HepG2 (cell line): ENCODE results near the gene GNPDA2. TPM values are rescaled to one million over a fixed set of nuclear protein-coding genes. Genes with fewer than 3 reads are reported as not detected.

Source experiments
- ATF7 ChIP-seq, 2 experiments: fragments of 450-650 bp in 1 of 2; sonication (generic) in 1 of 2; formaldehyde crosslinking in 1 of 2; IDR thresholded peaks; 2 replicates each; pipeline versions ENCODE4 v1.4.0 to v1.6.1; 2016 to 2020; ENCODE audit warnings: antibody characterized with exemption in 1 of 2, mild to moderate bottlenecking in 1 of 2, missing genetic modification reagents in 1 of 2
- GATAD2A ChIP-seq: IDR thresholded peaks from 2 replicates; pipeline ENCODE4 v1.6.1; 2016
- HOXA3 ChIP-seq: sonication (generic); formaldehyde crosslinking; IDR thresholded peaks from 2 replicates; pipeline ENCODE4 v1.5.0; 2020; ENCODE audit warnings: missing genetic modification reagents
- KMT2A ChIP-seq: sonication (generic); formaldehyde crosslinking; IDR thresholded peaks from 2 replicates; pipeline ENCODE4 v1.4.0; 2020; ENCODE audit warnings: missing genetic modification reagents
- MEIS2 ChIP-seq: sonication (generic); formaldehyde crosslinking; IDR thresholded peaks from 2 replicates; pipeline ENCODE4 v1.9.0; 2021; ENCODE audit warnings: mild to moderate bottlenecking, missing genetic modification reagents
- MIXL1 ChIP-seq: IDR thresholded peaks from 2 replicates; pipeline ENCODE4 v1.6.1; 2016
- MYC ChIP-seq: sonication (generic); formaldehyde crosslinking; IDR thresholded peaks from 2 replicates; pipeline ENCODE4 v1.9.0; 2021; ENCODE audit warnings: missing genetic modification reagents, borderline replicate concordance
- NFE2L2 ChIP-seq: fragments of 150-350 bp; IDR thresholded peaks from 2 replicates; pipeline ENCODE4 v1.6.1; 2014; ENCODE audit warnings: low read length
- RBFOX2 ChIP-seq: fragments of 200-400 bp; formaldehyde crosslinking; IDR thresholded peaks from 2 replicates; pipeline ENCODE4 v1.6.1; 2017; ENCODE audit warnings: low read depth, mild to moderate bottlenecking, low read length
- ZBTB40 ChIP-seq, 2 experiments: fragments of 450-650 bp in 1 of 2; sonication (generic) in 1 of 2; formaldehyde crosslinking in 1 of 2; IDR thresholded peaks; 2 replicates each; pipeline versions ENCODE4 v1.6.1 to v1.8.0; 2016 to 2022; ENCODE audit warnings: antibody characterized with exemption in 1 of 2, mild to moderate bottlenecking in 1 of 2, missing genetic modification reagents in 1 of 2
- ZBTB43 ChIP-seq: sonication (generic); formaldehyde crosslinking; conservative IDR thresholded peaks from 2 replicates; pipeline ENCODE4 v1.4.0; 2020; ENCODE audit warnings: missing genetic modification reagents
- ZMYM3 ChIP-seq: sonication (generic); formaldehyde crosslinking; IDR thresholded peaks from 2 replicates; pipeline ENCODE4 v1.5.1; 2020; ENCODE audit warnings: mild to moderate bottlenecking, missing genetic modification reagents
- ZNF205 ChIP-seq: IDR thresholded peaks from 2 replicates; pipeline ENCODE4 v1.6.1; 2018; ENCODE audit warnings: missing biosample characterization, missing genetic modification reagents
- ZNF263 ChIP-seq: sonication (generic); formaldehyde crosslinking; IDR thresholded peaks from 2 replicates; pipeline ENCODE4 v1.4.0; 2020; ENCODE audit warnings: missing genetic modification reagents
- ZNF468 ChIP-seq: sonication (generic); formaldehyde crosslinking; IDR thresholded peaks from 2 replicates; pipeline ENCODE4 v1.8.0; 2022; ENCODE audit warnings: mild to moderate bottlenecking, moderate library complexity, missing genetic modification reagents
- ZNF629 ChIP-seq: sonication (generic); formaldehyde crosslinking; conservative IDR thresholded peaks from 2 replicates; pipeline ENCODE4 v1.5.0; 2020; ENCODE audit warnings: missing genetic modification reagents
- ZNF639 ChIP-seq: conservative IDR thresholded peaks from 2 replicates; pipeline ENCODE4 v1.6.1; 2018; ENCODE audit warnings: missing genetic modification reagents
- ZNF747 ChIP-seq: sonication (generic); formaldehyde crosslinking; IDR thresholded peaks from 2 replicates; pipeline ENCODE4 v1.8.1; 2023; ENCODE audit warnings: missing genetic modification reagents, mild to moderate bottlenecking, borderline replicate concordance
- polyA plus RNA-seq, 8 experiments: library from polyadenylated mRNA; depleted of rRNA in 3 of 8; stranded (reverse) in 7 of 8; unstranded in 1 of 8; fragments of >200 nt; fragmentation: Illumina TruSeq in 4 of 8; extraction: Trizol in 4 of 8; gene quantifications; 2 replicates each; pipeline versions ENCODE4 v1.2.1 to v1.2.3, GENCODE V29; 2011 to 2016; ENCODE audit warnings: low read depth in 4 of 8, missing spikeins in 1 of 8, mixed read lengths in 1 of 8; ENCODE audit not compliant: insufficient read depth in 1 of 8
- total RNA-seq, 5 experiments: library from RNA; depleted of rRNA; stranded (reverse); fragments of >200 nt; fragmentation: Illumina TruSeq; extraction: Trizol; gene quantifications; 2 replicates each; pipeline ENCODE4 v1.2.3, GENCODE V29; 2016; ENCODE audit warnings: low read depth in 1 of 5

Gene GNPDA2
- total and polyA plus RNA-seq, 2 of the 13 experiments (the other 11 are each of a cell fraction or from before 2014, with no cell fraction given), result 5.4 to 9.0 TPM

GRCh38 chr4:44726038-44726871, at the start of gene GNPDA2 (continued):
- TF ChIP-seq ZBTB40 (IDR thresholded peaks at IDR 0.05) (no peak), ZBTB40 (CRISPR knock-in tag; IDR thresholded peaks at IDR 0.05) (peak; percentile 83), GATAD2A (peak; percentile 63), MYC (CRISPR knock-in tag) (peak; percentile 74; the same call in 1 of the 2 replicates), ZNF263 (CRISPR knock-in tag) (peak; percentile 53; the same call in 1 of the 2 replicates), KMT2A (CRISPR knock-in tag) (peak; percentile 87; the same call in 1 of the 2 replicates), ZNF629 (CRISPR knock-in tag) (0 out of 2 replicates have a peak, but pooled peaks have one; percentile 24), ZMYM3 (CRISPR knock-in tag) (peak; percentile 26; the same call in 1 of the 2 replicates), ZNF205 (CRISPR knock-in tag) (peak; percentile 30; the same call in 1 of the 2 replicates), ZNF747 (CRISPR knock-in tag) (peak; percentile 51; the same call in 1 of the 2 replicates), ZBTB43 (CRISPR knock-in tag) (peak; percentile 75; the same call in 1 of the 2 replicates), MIXL1 (peak; percentile 36; the same call in 1 of the 2 replicates), MEIS2 (CRISPR knock-in tag) (no peak), ZNF468 (CRISPR knock-in tag) (no peak), ZNF639 (CRISPR knock-in tag) (peak; percentile 69; the same call in 1 of the 2 replicates), RBFOX2 (peak; percentile 84), NFE2L2 (no peak), ATF7 (IDR thresholded peaks at IDR 0.05) (no peak), ATF7 (CRISPR knock-in tag; IDR thresholded peaks at IDR 0.05) (0 out of 2 replicates have a peak, but pooled peaks have one; percentile 47), HOXA3 (peak; percentile 71)
